Endothelial cell (in vitro differentiated cells): ENCODE data around the gene CYP27A1. TPM values are rescaled to one million over a fixed set of nuclear protein-coding genes. Genes with fewer than 3 reads are reported as not detected.

Experiments
- DNase-seq: peaks from one replicate; pipeline ENCODE4 v3.0.0; 2021; ENCODE audit warnings: low spot score
- H3K27ac Mint-ChIP-seq: one replicate; pipeline ENCODE4 v1.8.0; 2021; ENCODE audit warnings: mixed read lengths, inconsistent platforms; ENCODE audit not compliant: unreplicated experiment
- H3K27me3 Mint-ChIP-seq: one replicate; pipeline ENCODE4 v1.8.0; 2021; ENCODE audit warnings: mild to moderate bottlenecking, moderate library complexity, mixed read lengths, inconsistent platforms; ENCODE audit not compliant: unreplicated experiment
- H3K36me3 Mint-ChIP-seq: one replicate; pipeline ENCODE4 v1.8.0; 2021; ENCODE audit warnings: mild to moderate bottlenecking, low read depth, mixed read lengths, inconsistent platforms; ENCODE audit not compliant: unreplicated experiment
- H3K4me1 Mint-ChIP-seq: one replicate; pipeline ENCODE4 v1.8.0; 2021; ENCODE audit warnings: mild to moderate bottlenecking, mixed read lengths, inconsistent platforms; ENCODE audit not compliant: unreplicated experiment
- H3K4me3 Mint-ChIP-seq: one replicate; pipeline ENCODE4 v1.8.0; 2021; ENCODE audit warnings: mild to moderate bottlenecking, mixed read lengths, inconsistent platforms; ENCODE audit not compliant: unreplicated experiment
- H3K9me3 Mint-ChIP-seq: one replicate; pipeline ENCODE4 v1.8.0; 2021; ENCODE audit warnings: mixed read lengths, inconsistent platforms; ENCODE audit not compliant: unreplicated experiment
- CTCF ChIP-seq: fragments of 200-600 bp; sonication (generic); IDR thresholded peaks from one replicate; pipeline ENCODE4 v1.5.0; 2021; ENCODE audit warnings: antibody characterized with exemption; ENCODE audit not compliant: unreplicated experiment
- total RNA-seq: library from RNA; stranded (reverse); fragmentation: NEBNext Ultra II Directional; extraction: Animal tissue kit (Norgen Biotek cat#: 25700); gene quantifications from one replicate; pipeline ENCODE4 v1.2.1, GENCODE V29; 2021; ENCODE audit not compliant: unreplicated experiment

The CYP27A1 gene
- total RNA-seq, 1 donor from 2014 or later, result 9.0 TPM

- Mint-ChIP-seq H3K4me1 (peaks cover 11% of the 10 kb centered on the region), H3K27ac (no peak overlapping the region), H3K36me3 (no peaks in the 10 kb centered on the region), H3K9me3 (no peaks in the 10 kb centered on the region), H3K4me3 (no peak overlapping the region), H3K27me3 (peaks cover 2% of the 10 kb centered on the region)
- TF ChIP-seq CTCF, result no peak
- DNase-seq, result no peak
These were observed 6.7 kb downstream of the CYP27A1 start for GRCh38 chr2:218788529-218789255.

- no peak for DNase-seq
- H3K9me3 Mint-ChIP-seq, result no peaks in the 10 kb centered on the region
- H3K36me3 Mint-ChIP-seq, result no peaks in the 10 kb centered on the region
- H3K4me1 Mint-ChIP-seq, result no peaks in the 10 kb centered on the region
- no peak overlapping the region for H3K4me3 Mint-ChIP-seq
- no peaks in the 10 kb centered on the region for H3K27me3 Mint-ChIP-seq
- no peak overlapping the region for H3K27ac Mint-ChIP-seq
- TF ChIP-seq CTCF, result no peak
These were observed 10.5 kb downstream of the CYP27A1 start for GRCh38 chr2:218792433-218792832.

- H3K4me3 Mint-ChIP-seq, result no peak overlapping the region
- no peaks in the 10 kb centered on the region for H3K9me3 Mint-ChIP-seq
- no peak overlapping the region for H3K27ac Mint-ChIP-seq
- no peak for DNase-seq
- TF ChIP-seq CTCF, result no peak
- H3K27me3 Mint-ChIP-seq, result no peaks in the 10 kb centered on the region
- H3K36me3 Mint-ChIP-seq, result no peaks in the 10 kb centered on the region
- peaks cover 5% of the 10 kb centered on the region for H3K4me1 Mint-ChIP-seq
These were observed 14.7 kb downstream of the CYP27A1 start for GRCh38 chr2:218796691-218797090.

- DNase-seq, result no peak
- Mint-ChIP-seq H3K27ac (no peak overlapping the region), H3K27me3 (no peaks in the 10 kb centered on the region), H3K36me3 (no peaks in the 10 kb centered on the region), H3K4me3 (no peak overlapping the region), H3K4me1 (peaks cover 5% of the 10 kb centered on the region), H3K9me3 (no peaks in the 10 kb centered on the region)
- TF ChIP-seq CTCF, result no peak
These were observed 17.0 kb downstream of the CYP27A1 start for GRCh38 chr2:218798767-218799504.

GRCh38 chr2:218799990-218800389 is 18.0 kb downstream of the CYP27A1 start:
- Mint-ChIP-seq H3K27ac (no peak overlapping the region), H3K9me3 (no peaks in the 10 kb centered on the region)
- DNase-seq, result no peak

More at GRCh38 chr2:218799990-218800389, 18.0 kb downstream of the CYP27A1 start:
- Mint-ChIP-seq H3K36me3 (no peaks in the 10 kb centered on the region), H3K4me1 (peaks cover 5% of the 10 kb centered on the region), H3K4me3 (no peak overlapping the region), H3K27me3 (no peaks in the 10 kb centered on the region)
- no peak for TF ChIP-seq CTCF
